Measurements from ENCODE around the gene NMUR1.

- TF ChIP-seq CTCF (conservative IDR thresholded peaks at IDR 0.05; ENCODE audit: low read length) (no peak), EZH2phosphoT487 (IDR thresholded peaks at IDR 0.05; ENCODE audit: borderline replicate concordance, low read depth, low read length) (no peak)
Measured at GRCh38 chr2:231576465-231576864, 46.2 kb upstream of the NMUR1 start.
